CD14-positive monocyte (primary cell): ENCODE data around the gene LRP1B. TPM values are rescaled to one million over a fixed set of nuclear protein-coding genes. Genes with fewer than 3 reads are reported as not detected.

Source experiments
- DNase-seq, 3 donors: peaks; one replicate each; pipeline ENCODE4 v3.0.0-alpha.2; 2011 to 2022
- H2AFZ ChIP-seq: 2 replicates; pipeline ENCODE4 v1.6.0; 2012; ENCODE audit warnings: mild to moderate bottlenecking, low read depth, low read length, inconsistent platforms; ENCODE audit not compliant: insufficient read depth, poor library complexity, severe bottlenecking
- H3K27ac ChIP-seq, 2 donors: 1 replicate in 1 of 2; 2 replicates in 1 of 2; pipeline ENCODE4 v1.5.1; 2012 to 2013; ENCODE audit warnings: low read length in 2 of 2, control low read depth in 1 of 2, inconsistent platforms in 1 of 2, low read depth in 1 of 2, mild to moderate bottlenecking in 1 of 2
- H3K27me3 ChIP-seq, 2 donors: one replicate each; pipeline versions ENCODE4 v1.6.0 to v1.6.1; 2011 to 2013; ENCODE audit warnings: low read length in 2 of 2; ENCODE audit not compliant: control insufficient read depth in 2 of 2, insufficient read depth in 2 of 2
- H3K36me3 ChIP-seq, 2 donors: replicated peaks in 1 of 2; 1 replicate in 1 of 2; 2 replicates in 1 of 2; pipeline versions ENCODE4 v1.5.1 to v1.6.1; 2012 to 2013; ENCODE audit warnings: low read length in 2 of 2, control low read depth in 1 of 2, inconsistent platforms in 1 of 2, mild to moderate bottlenecking in 1 of 2; ENCODE audit not compliant: insufficient read depth in 2 of 2, control insufficient read depth in 1 of 2
- H3K4me1 ChIP-seq, 2 donors: 1 replicate in 1 of 2; 2 replicates in 1 of 2; pipeline versions ENCODE4 v1.5.1 to v1.6.1; 2012 to 2013; ENCODE audit warnings: low read length in 2 of 2, control low read depth in 1 of 2, inconsistent platforms in 1 of 2, mild to moderate bottlenecking in 1 of 2, moderate library complexity in 1 of 2; ENCODE audit not compliant: insufficient read depth in 2 of 2, control insufficient read depth in 1 of 2
- H3K4me2 ChIP-seq: replicated peaks from 2 replicates; pipeline ENCODE3; 2012; ENCODE audit warnings: low read length, moderate library complexity, mild to moderate bottlenecking; ENCODE audit not compliant: poor library complexity, severe bottlenecking; ENCODE audit errors: extremely low read depth
- H3K4me3 ChIP-seq, 3 experiments: fragments of 200-600 bp in 1 of 3; sonication (generic) in 1 of 3; replicated peaks in 1 of 3; 1 replicate in 2 of 3; 2 replicates in 1 of 3; pipeline ENCODE4 v1.5.1; 2011 to 2013; ENCODE audit warnings: low read length in 3 of 3, mild to moderate bottlenecking in 3 of 3, control low read depth in 2 of 3, low read depth in 2 of 3, inconsistent platforms in 1 of 3, moderate library complexity in 1 of 3
- H3K79me2 ChIP-seq: 2 replicates; pipeline ENCODE4 v1.6.0; 2012; ENCODE audit warnings: mild to moderate bottlenecking, control low read depth, inconsistent platforms, low read length, moderate library complexity; ENCODE audit not compliant: insufficient read depth
- H3K9ac ChIP-seq: 2 replicates; pipeline ENCODE4 v1.6.0; 2017; ENCODE audit warnings: low read length, mild to moderate bottlenecking; ENCODE audit not compliant: insufficient read depth, poor library complexity, severe bottlenecking
- H3K9me3 ChIP-seq, 2 donors: replicated peaks in 1 of 2; 1 replicate in 1 of 2; 2 replicates in 1 of 2; pipeline versions ENCODE4 v1.5.1 to v1.6.1; 2012 to 2013; ENCODE audit warnings: low read length in 2 of 2, control low read depth in 1 of 2; ENCODE audit not compliant: control insufficient read depth in 1 of 2, insufficient read depth in 1 of 2
- H4K20me1 ChIP-seq: 2 replicates; pipeline ENCODE4 v1.6.0; 2012; ENCODE audit warnings: mild to moderate bottlenecking, low read length, control low read depth, moderate library complexity; ENCODE audit not compliant: insufficient read depth
- H3K27ac Mint-ChIP-seq, 7 donors: one replicate each; pipeline ENCODE4 v1.8.0; 2020; ENCODE audit warnings: mild to moderate bottlenecking in 7 of 7, mixed read lengths in 7 of 7, moderate library complexity in 6 of 7, inconsistent platforms in 2 of 7
- H3K27me3 Mint-ChIP-seq, 3 donors: one replicate each; pipeline ENCODE4 v1.8.0; 2021 to 2022; ENCODE audit warnings: low read depth in 3 of 3, mild to moderate bottlenecking in 3 of 3, mixed read lengths in 3 of 3, moderate library complexity in 3 of 3, inconsistent platforms in 1 of 3
- H3K36me3 Mint-ChIP-seq, 2 donors: one replicate each; pipeline ENCODE4 v1.8.0; 2020; ENCODE audit warnings: mixed read lengths in 2 of 2, inconsistent platforms in 1 of 2, mild to moderate bottlenecking in 1 of 2
- H3K4me1 Mint-ChIP-seq: one replicate; pipeline ENCODE4 v1.8.0; 2020; ENCODE audit warnings: mild to moderate bottlenecking, mixed read lengths
- H3K4me3 Mint-ChIP-seq, 2 donors: one replicate each; pipeline ENCODE4 v1.8.0; 2020; ENCODE audit warnings: mild to moderate bottlenecking in 2 of 2, mixed read lengths in 2 of 2, moderate library complexity in 1 of 2
- H3K9me3 Mint-ChIP-seq, 7 donors: one replicate each; pipeline ENCODE4 v1.8.0; 2020 to 2022; ENCODE audit warnings: mixed read lengths in 7 of 7, mild to moderate bottlenecking in 6 of 7, moderate library complexity in 6 of 7, inconsistent platforms in 2 of 7
- WGBS: methylation state at CpG from one replicate; pipeline ENCODE4 v1.1.5; 2013; ENCODE audit warnings: missing lambda C conversion rate; ENCODE audit not compliant: insufficient coverage; 5-methylcytosine and 5-hydroxymethylcytosine counted together
- intact Hi-C, 2 donors: fragments of 100-400 bp; cut with micrococcal nuclease; formaldehyde crosslinking; loops; one replicate each; pipeline versions ENCODE4 v1.15.0 to v1.15.1; 2023
- polyA plus RNA-seq, 3 donors: library from polyadenylated mRNA; depleted of rRNA in 1 of 3; unstranded in 2 of 3; stranded (reverse) in 1 of 3; fragments of 300-500 nt in 2 of 3; fragments of >200 nt in 1 of 3; fragmentation: Illumina TruSeq in 2 of 3; gene quantifications; 1 replicate in 2 of 3; 2 replicates in 1 of 3; pipeline ENCODE4 v1.2.3, GENCODE V29; 2012 to 2021
- TF ChIP-seq, protein P1 (sequence below): fragments of 200-600 bp; IDR thresholded peaks from one replicate; pipeline ENCODE4 v1.8.0; 2022; ENCODE audit warnings: antibody characterized with exemption, mild to moderate bottlenecking

The LRP1B gene
- polyA plus RNA-seq, 3 donors: not detected

DNA sequence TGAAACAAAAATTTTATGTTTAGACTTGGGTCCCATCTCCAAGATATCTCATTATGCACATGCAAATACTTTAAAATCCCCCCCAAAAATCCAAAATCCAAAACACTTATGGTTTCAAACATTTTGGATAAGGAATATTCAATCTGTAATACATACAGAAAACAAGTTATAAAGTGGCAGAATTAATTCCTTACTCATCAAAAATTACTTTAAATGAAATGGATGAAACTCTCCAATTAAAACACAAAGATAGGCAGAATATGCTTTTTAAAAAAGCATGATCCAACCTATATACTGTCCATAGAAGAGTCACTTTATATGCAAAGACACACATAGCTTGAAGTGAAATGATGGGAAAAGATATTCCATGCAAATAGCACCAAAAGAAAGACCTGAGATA lies 744.6 kb downstream of the LRP1B start:
- Histone ChIP-seq H4K20me1 (no peaks in the 10 kb centered on the region), H3K9me3 (peaks cover 0 to 4% of the 10 kb centered on the region in 2 donors), H2AFZ (no peak overlapping the region), H3K36me3 (no peaks in the 10 kb centered on the region), H3K4me2 (no peak overlapping the region), H3K27ac (no peak overlapping the region), H3K4me3 (no peak overlapping the region), H3K4me1 (no peaks in the 10 kb centered on the region), H3K27me3 (no peaks in the 10 kb centered on the region), H3K79me2 (no peaks in the 10 kb centered on the region), H3K9ac (no peak overlapping the region)
- no peak for DNase-seq
- H3K27ac Mint-ChIP-seq: no peak overlapping the region
- no peak overlapping the region for H3K4me3 Mint-ChIP-seq
- H3K9me3 Mint-ChIP-seq: peaks cover 0 to 5% (median 2%) of the 10 kb centered on the region in 7 donors
- no peaks in the 10 kb centered on the region for H3K4me1 Mint-ChIP-seq
- H3K27me3 Mint-ChIP-seq: no peaks in the 10 kb centered on the region
- intact Hi-C loops: no loop called here
- H3K36me3 Mint-ChIP-seq: no peaks in the 10 kb centered on the region
- TF ChIP-seq, protein P1, sequence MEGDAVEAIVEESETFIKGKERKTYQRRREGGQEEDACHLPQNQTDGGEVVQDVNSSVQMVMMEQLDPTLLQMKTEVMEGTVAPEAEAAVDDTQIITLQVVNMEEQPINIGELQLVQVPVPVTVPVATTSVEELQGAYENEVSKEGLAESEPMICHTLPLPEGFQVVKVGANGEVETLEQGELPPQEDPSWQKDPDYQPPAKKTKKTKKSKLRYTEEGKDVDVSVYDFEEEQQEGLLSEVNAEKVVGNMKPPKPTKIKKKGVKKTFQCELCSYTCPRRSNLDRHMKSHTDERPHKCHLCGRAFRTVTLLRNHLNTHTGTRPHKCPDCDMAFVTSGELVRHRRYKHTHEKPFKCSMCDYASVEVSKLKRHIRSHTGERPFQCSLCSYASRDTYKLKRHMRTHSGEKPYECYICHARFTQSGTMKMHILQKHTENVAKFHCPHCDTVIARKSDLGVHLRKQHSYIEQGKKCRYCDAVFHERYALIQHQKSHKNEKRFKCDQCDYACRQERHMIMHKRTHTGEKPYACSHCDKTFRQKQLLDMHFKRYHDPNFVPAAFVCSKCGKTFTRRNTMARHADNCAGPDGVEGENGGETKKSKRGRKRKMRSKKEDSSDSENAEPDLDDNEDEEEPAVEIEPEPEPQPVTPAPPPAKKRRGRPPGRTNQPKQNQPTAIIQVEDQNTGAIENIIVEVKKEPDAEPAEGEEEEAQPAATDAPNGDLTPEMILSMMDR: no peak

GRCh38 chr2:141384676-141385075 lies 746.1 kb downstream of the LRP1B start:
- no peak overlapping the region for H3K9ac ChIP-seq
- no peak overlapping the region for H3K4me3 ChIP-seq
- Mint-ChIP-seq H3K36me3 (no peaks in the 10 kb centered on the region), H3K27me3 (no peaks in the 10 kb centered on the region), H3K4me3 (no peak overlapping the region), H3K27ac (no peak overlapping the region), H3K9me3 (peaks cover 0 to 3% (median 2%) of the 10 kb centered on the region in 7 donors), H3K4me1 (no peaks in the 10 kb centered on the region)
- no peak for DNase-seq
- no peaks in the 10 kb centered on the region for H3K79me2 ChIP-seq
- intact Hi-C loops: no loop called here
- H3K27ac ChIP-seq: no peak overlapping the region
- no peak overlapping the region for H2AFZ ChIP-seq
- no peaks in the 10 kb centered on the region for H3K27me3 ChIP-seq
- no peaks in the 10 kb centered on the region for H3K36me3 ChIP-seq
- H3K4me1 ChIP-seq: no peaks in the 10 kb centered on the region
- TF ChIP-seq, protein P1: no peak
- H3K9me3 ChIP-seq: peaks cover 0 to 7% of the 10 kb centered on the region in 2 donors
- no CpG with 5 or more reads among the region's 4 CpGs for WGBS
- no peak overlapping the region for H3K4me2 ChIP-seq
- no peaks in the 10 kb centered on the region for H4K20me1 ChIP-seq
